Endometrial microvascular endothelial cells (primary cell): Measurements from ENCODE around the gene PPP2R3A. TPM values are rescaled to one million over a fixed set of nuclear protein-coding genes. Genes with fewer than 3 reads are reported as not detected.
"Not testable (repeated sequence)": the region's sequence is repeated elsewhere in the genome, so short reads cannot be mapped to it uniquely, and the experiment has no call there.

Source experiments
- in situ Hi-C: cut with HindIII; loops from 2 replicates; pipeline ENCODE4 v1.10.0; 2017; ENCODE audit warnings: low sequenced_read_pairs, low pct_unique_long_range_greater_than_20kb; ENCODE audit errors: inconsistent ontology term
- total RNA-seq: library from RNA; depleted of rRNA; stranded (reverse); fragments of >200 nt; gene quantifications from one replicate; pipeline ENCODE4 v1.2.3, GENCODE V29; 2015; ENCODE audit errors: inconsistent ontology term

Gene PPP2R3A
- total RNA-seq, 1 donor from 2014 or later: 14.1 TPM

- in situ Hi-C loops: no loop called here
These were observed 109.1 kb downstream of the PPP2R3A start for GRCh38 chr3:136074546-136075170.

- in situ Hi-C loops: no loop called here
These were observed 109.8 kb downstream of the PPP2R3A start for GRCh38 chr3:136075218-136075808.

- in situ Hi-C loops: no loop called here
These were observed 110.3 kb downstream of the PPP2R3A start for GRCh38 chr3:136075811-136076210.

GRCh38 chr3:136078421-136079364, 113.2 kb downstream of the PPP2R3A start:
- in situ Hi-C loops: no loop called here

- in situ Hi-C loops: not testable (repeated sequence)
These were observed 118.3 kb downstream of the PPP2R3A start for GRCh38 chr3:136083641-136084382.

- in situ Hi-C loops: not testable (repeated sequence)
These were observed 119.5 kb downstream of the PPP2R3A start for GRCh38 chr3:136085067-136085466.

- in situ Hi-C loops: no loop called here
These were observed 128.2 kb downstream of the PPP2R3A start for GRCh38 chr3:136093771-136094170.

GRCh38 chr3:136105044-136105443, 139.5 kb downstream of the PPP2R3A start:
- in situ Hi-C loops: no loop called here

GRCh38 chr3:136106101-136106500, 140.6 kb downstream of the PPP2R3A start:
- in situ Hi-C loops: no loop called here

GRCh38 chr3:136109499-136109898, 144.0 kb downstream of the PPP2R3A start:
- in situ Hi-C loops: no loop called here

GRCh38 chr3:136110481-136110880, 145.0 kb downstream of the PPP2R3A start:
- in situ Hi-C loops: no loop called here

GRCh38 chr3:136114421-136114820, 148.9 kb downstream of the PPP2R3A start:
- in situ Hi-C loops: no loop called here

GRCh38 chr3:136119332-136119731, 153.8 kb downstream of the PPP2R3A start:
- in situ Hi-C loops: not testable (repeated sequence)

- in situ Hi-C loops: not testable (repeated sequence)
These were observed 154.3 kb downstream of the PPP2R3A start for GRCh38 chr3:136119783-136120182.

GRCh38 chr3:136120373-136121348, 155.1 kb downstream of the PPP2R3A start:
- in situ Hi-C loops: no loop called here

- in situ Hi-C loops: no loop called here
These were observed 156.5 kb downstream of the PPP2R3A start for GRCh38 chr3:136122006-136122405.

GRCh38 chr3:136131647-136132046, 166.1 kb downstream of the PPP2R3A start:
- in situ Hi-C loops: not testable (repeated sequence)

GRCh38 chr3:136134091-136134490, 168.6 kb downstream of the PPP2R3A start:
- in situ Hi-C loops: no loop called here
